ENCODE measurements around the gene SHISA5. TPM values are rescaled to one million over a fixed set of nuclear protein-coding genes. Genes with fewer than 3 reads are reported as not detected.

Gene SHISA5
- total RNA-seq, 6 experiments from 2014 or later = 76.3 to 118 (median 101) TPM

GRCh38 chr3:48518638-48519276 lies 14.8 kb upstream of the SHISA5 start:
- H3K4me1 ChIP-seq = no peaks in the 10 kb centered on the region
- 58% methylated on average over 5 of the region's 12 CpGs for WGBS (ENCODE audit: insufficient coverage, low coverage, low lambda C conversion rate, missing lambda C conversion rate)
- intact Hi-C loops (cut with DNase I) = no loop called here
- DNase-seq = no peak
- no peaks in the 10 kb centered on the region for H3K27me3 ChIP-seq
- TF ChIP-seq POLR2A (IDR thresholded peaks at IDR 0.05) (no peak), CTCF (IDR thresholded peaks at IDR 0.05) (no peak)
- no peaks in the 10 kb centered on the region for H3K36me3 ChIP-seq
- no peak overlapping the region for H3K4me3 ChIP-seq
- H3K9me3 ChIP-seq = no peaks in the 10 kb centered on the region
- no peak for ATAC-seq
- H3K27ac ChIP-seq = no peak overlapping the region

- TF ChIP-seq POLR2A (IDR thresholded peaks at IDR 0.05) (no peak), CTCF (IDR thresholded peaks at IDR 0.05) (no peak)
- ATAC-seq = no peak
- no peaks in the 10 kb centered on the region for H3K9me3 ChIP-seq
- 65% methylated on average over 2 of the region's 6 CpGs for WGBS (ENCODE audit: insufficient coverage, low coverage, low lambda C conversion rate, missing lambda C conversion rate)
- DNase-seq = no peak
- no peaks in the 10 kb centered on the region for H3K4me1 ChIP-seq
- no peak overlapping the region for H3K27ac ChIP-seq
- H3K27me3 ChIP-seq = no peaks in the 10 kb centered on the region
- H3K36me3 ChIP-seq = no peaks in the 10 kb centered on the region
- intact Hi-C loops (cut with DNase I) = no loop called here
- no peak overlapping the region for H3K4me3 ChIP-seq
These were observed 14.1 kb upstream of the SHISA5 start for GRCh38 chr3:48518069-48518468.

- H3K9me3 ChIP-seq = no peaks in the 10 kb centered on the region
- no peaks in the 10 kb centered on the region for H3K36me3 ChIP-seq
- H3K4me3 ChIP-seq = no peak overlapping the region
- H3K27me3 ChIP-seq = no peaks in the 10 kb centered on the region
- H3K27ac ChIP-seq = no peak overlapping the region
- 85% methylated on average over 3 of the region's 8 CpGs for WGBS (ENCODE audit: insufficient coverage, low coverage, low lambda C conversion rate, missing lambda C conversion rate)
- TF ChIP-seq POLR2A (IDR thresholded peaks at IDR 0.05) = no peak
- no peak for TF ChIP-seq CTCF (IDR thresholded peaks at IDR 0.05)
- DNase-seq (no peak), ATAC-seq (no peak)
- no peaks in the 10 kb centered on the region for H3K4me1 ChIP-seq
- intact Hi-C loops (cut with DNase I) = no loop called here
These were observed 12.6 kb upstream of the SHISA5 start for GRCh38 chr3:48516571-48516970.

- no peaks in the 10 kb centered on the region for H3K36me3 ChIP-seq
- intact Hi-C loops (cut with DNase I) = no loop called here
- DNase-seq = no peak
These were observed 10.7 kb upstream of the SHISA5 start for GRCh38 chr3:48514431-48515227.

More at GRCh38 chr3:48514431-48515227, 10.7 kb upstream of the SHISA5 start:
- Histone ChIP-seq H3K4me3 (no peak overlapping the region), H3K9me3 (no peaks in the 10 kb centered on the region), H3K27ac (no peak overlapping the region), H3K27me3 (no peaks in the 10 kb centered on the region), H3K4me1 (no peaks in the 10 kb centered on the region)
- TF ChIP-seq POLR2A (IDR thresholded peaks at IDR 0.05) (no peak), CTCF (IDR thresholded peaks at IDR 0.05) (no peak)
- no peak for ATAC-seq
- 68% methylated on average over 4 of the region's 8 CpGs for WGBS (ENCODE audit: insufficient coverage, low coverage, low lambda C conversion rate, missing lambda C conversion rate)

All from right lobe of liver (tissue), 6 donors.